H9 (cell line): ENCODE data around the gene ASPN. TPM values are rescaled to one million over a fixed set of nuclear protein-coding genes. Genes with fewer than 3 reads are reported as not detected.

Experiments used
- DNase-seq: peaks from one replicate; pipeline ENCODE4 v3.0.0-alpha.2; 2017
- H2AFZ ChIP-seq: one replicate; pipeline ENCODE4 v1.6.1; 2013; ENCODE audit warnings: mild to moderate bottlenecking, low read length, control low read depth, moderate library complexity
- H2AK5ac ChIP-seq: 2 replicates; pipeline ENCODE4 v1.6.1; 2013; ENCODE audit warnings: low read length, control low read depth, mixed read lengths; ENCODE audit not compliant: insufficient read length
- H2BK120ac ChIP-seq: one replicate; pipeline ENCODE4 v1.6.1; 2013; ENCODE audit warnings: low read depth, mild to moderate bottlenecking, low read length, control low read depth, inconsistent platforms; ENCODE audit not compliant: poor library complexity, severe bottlenecking
- H2BK12ac ChIP-seq: 2 replicates; pipeline ENCODE4 v1.6.1; 2013; ENCODE audit warnings: low read length, control low read depth, mixed read lengths, low read depth; ENCODE audit not compliant: insufficient read length
- H2BK15ac ChIP-seq: 2 replicates; pipeline ENCODE4 v1.6.1; 2013; ENCODE audit warnings: low read depth, low read length, control low read depth
- H2BK20ac ChIP-seq: one replicate; pipeline ENCODE4 v1.6.1; 2013; ENCODE audit warnings: low read depth, mild to moderate bottlenecking, low read length, control low read depth, inconsistent platforms; ENCODE audit not compliant: poor library complexity, severe bottlenecking
- H2BK5ac ChIP-seq: 2 replicates; pipeline ENCODE4 v1.6.1; 2013; ENCODE audit warnings: low read length, control low read depth, mixed read lengths; ENCODE audit not compliant: insufficient read length
- H3K14ac ChIP-seq: 2 replicates; pipeline ENCODE4 v1.6.1; 2013; ENCODE audit warnings: low read length, control low read depth; ENCODE audit not compliant: insufficient read depth
- H3K18ac ChIP-seq: 2 replicates; pipeline ENCODE4 v1.6.1; 2013; ENCODE audit warnings: low read depth, mild to moderate bottlenecking, mixed read lengths, low read length, control low read depth; ENCODE audit not compliant: insufficient read length
- H3K23ac ChIP-seq: 2 replicates; pipeline ENCODE4 v1.6.1; 2013; ENCODE audit warnings: low read length, control low read depth, mixed read lengths, low read depth; ENCODE audit not compliant: insufficient read length
- H3K23me2 ChIP-seq: 2 replicates; pipeline ENCODE4 v1.6.1; 2013; ENCODE audit warnings: low read depth, mild to moderate bottlenecking, mixed read lengths, low read length, control low read depth; ENCODE audit not compliant: insufficient read length, poor library complexity, severe bottlenecking
- H3K27ac ChIP-seq: 2 replicates; pipeline ENCODE4 v1.5.1; 2013; ENCODE audit warnings: low read length, control low read depth, mixed read lengths, low read depth; ENCODE audit not compliant: insufficient read length
- H3K27me3 ChIP-seq: 2 replicates; pipeline ENCODE4 v1.6.1; 2013; ENCODE audit warnings: low read length, control low read depth, inconsistent platforms; ENCODE audit not compliant: insufficient read depth
- H3K4ac ChIP-seq: 2 replicates; pipeline ENCODE4 v1.6.1; 2013; ENCODE audit warnings: low read depth, mild to moderate bottlenecking, control low read depth, inconsistent platforms, low read length, moderate library complexity
- H3K4me1 ChIP-seq: 2 replicates; pipeline ENCODE4 v1.6.1; 2013; ENCODE audit warnings: low read length, control low read depth, inconsistent platforms; ENCODE audit not compliant: insufficient read depth
- H3K4me2 ChIP-seq: 2 replicates; pipeline ENCODE4 v1.6.1; 2013; ENCODE audit warnings: low read length, control low read depth, mixed read lengths; ENCODE audit not compliant: insufficient read length, insufficient read depth
- H3K56ac ChIP-seq: 2 replicates; pipeline ENCODE4 v1.6.1; 2013; ENCODE audit warnings: low read depth, mild to moderate bottlenecking, mixed read lengths, low read length, control low read depth; ENCODE audit not compliant: insufficient read length
- H3K79me1 ChIP-seq: 2 replicates; pipeline ENCODE4 v1.6.1; 2013; ENCODE audit warnings: low read depth, mild to moderate bottlenecking, moderate library complexity, low read length, control low read depth, inconsistent platforms; ENCODE audit not compliant: insufficient read depth, poor library complexity, severe bottlenecking
- H3K79me2 ChIP-seq: 2 replicates; pipeline ENCODE4 v1.6.1; 2013; ENCODE audit warnings: low read length, control low read depth, inconsistent platforms; ENCODE audit not compliant: insufficient read depth
- H3K9ac ChIP-seq: 2 replicates; pipeline ENCODE4 v1.6.1; 2013; ENCODE audit warnings: low read length, control low read depth, mixed read lengths; ENCODE audit not compliant: insufficient read length; ENCODE audit errors: extremely low read depth
- H3K9me3 ChIP-seq: one replicate; pipeline ENCODE4 v1.6.1; 2013; ENCODE audit warnings: low read depth, low read length, inconsistent platforms; ENCODE audit not compliant: control insufficient read depth
- H3T11ph ChIP-seq: one replicate; pipeline ENCODE4 v1.6.1; 2013; ENCODE audit warnings: mild to moderate bottlenecking, low read length, control low read depth, inconsistent platforms
- H4K20me1 ChIP-seq: one replicate; pipeline ENCODE4 v1.6.1; 2013; ENCODE audit not compliant: control insufficient read depth, insufficient read length, insufficient read depth
- H4K5ac ChIP-seq: 2 replicates; pipeline ENCODE4 v1.6.1; 2013; ENCODE audit warnings: low read depth, mild to moderate bottlenecking, mixed read lengths, low read length, control low read depth; ENCODE audit not compliant: insufficient read length
- H4K8ac ChIP-seq: replicated peaks from 2 replicates; pipeline ENCODE4 v1.6.1; 2013; ENCODE audit warnings: low read length, control low read depth, mixed read lengths, low read depth; ENCODE audit not compliant: insufficient read length
- H4K91ac ChIP-seq: 2 replicates; pipeline ENCODE4 v1.6.1; 2013; ENCODE audit warnings: low read depth, mild to moderate bottlenecking, moderate library complexity, mixed read lengths, low read length, control low read depth; ENCODE audit not compliant: insufficient read length
- H3K27ac Mint-ChIP-seq, 3 experiments: 2 replicates in 2 of 3; 3 replicates in 1 of 3; pipeline ENCODE4 v1.8.0; 2020 to 2021; ENCODE audit warnings: mixed read lengths in 3 of 3, mild to moderate bottlenecking in 1 of 3, moderate library complexity in 1 of 3
- H3K27me3 Mint-ChIP-seq: 2 replicates; pipeline ENCODE4 v1.8.0; 2021; ENCODE audit warnings: low read depth, mild to moderate bottlenecking, moderate library complexity, mixed read lengths
- H3K36me3 Mint-ChIP-seq, 3 experiments: 2 replicates in 2 of 3; 3 replicates in 1 of 3; pipeline ENCODE4 v1.8.0; 2020 to 2021; ENCODE audit warnings: low read depth in 3 of 3, mixed read lengths in 3 of 3; ENCODE audit not compliant: insufficient read depth in 1 of 3
- H3K4me1 Mint-ChIP-seq, 2 experiments: 2 replicates each; pipeline ENCODE4 v1.8.0; 2020; ENCODE audit warnings: mixed read lengths in 2 of 2
- H3K4me3 Mint-ChIP-seq, 2 experiments: 2 replicates in 1 of 2; 3 replicates in 1 of 2; pipeline ENCODE4 v1.8.0; 2020 to 2021; ENCODE audit warnings: mild to moderate bottlenecking in 2 of 2, mixed read lengths in 2 of 2, moderate library complexity in 1 of 2
- H3K9me3 Mint-ChIP-seq, 2 experiments: 2 replicates in 1 of 2; 3 replicates in 1 of 2; pipeline ENCODE4 v1.8.0; 2020; ENCODE audit warnings: mild to moderate bottlenecking in 2 of 2, mixed read lengths in 2 of 2, moderate library complexity in 1 of 2
- WGBS: extraction: QIAGEN DNeasy Blood & Tissue Kit; methylation state at CpG from one replicate; pipeline ENCODE4 v1.1.7; 2013; ENCODE audit warnings: missing lambda C conversion rate, low lambda C conversion rate, mixed read lengths; ENCODE audit not compliant: insufficient read length; ENCODE audit errors: extremely low coverage; 5-methylcytosine and 5-hydroxymethylcytosine counted together
- total RNA-seq: library from RNA; stranded (reverse); gene quantifications from 2 replicates; pipeline ENCODE4 v1.2.1, GENCODE V29; 2021
- TF ChIP-seq, protein P1 (sequence below): fragments of 200-600 bp; sonication (generic); conservative IDR thresholded peaks from 3 replicates; pipeline ENCODE4 v1.8.0; 2021; ENCODE audit warnings: antibody characterized with exemption, mild to moderate bottlenecking

Gene ASPN
- total RNA-seq, 1 experiment from 2014 or later = not detected

DNA sequence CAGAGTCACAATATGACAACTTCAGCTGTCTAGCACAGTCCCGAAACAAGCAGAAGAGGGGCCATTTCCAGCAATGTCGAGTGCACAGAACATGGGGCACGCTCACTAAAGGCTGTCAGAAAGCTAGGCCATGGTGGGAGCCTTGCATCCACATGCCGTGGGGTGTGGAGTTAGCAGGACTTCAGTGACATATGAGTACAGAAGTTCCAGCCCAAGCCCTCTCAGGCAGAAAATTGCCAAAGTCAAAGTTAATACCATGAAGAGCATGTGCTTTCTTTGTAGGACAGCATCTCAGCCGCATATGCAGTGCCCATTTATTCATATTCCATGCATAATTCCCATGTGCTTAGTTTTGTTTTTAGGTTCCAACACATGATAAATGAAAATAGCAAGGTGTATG, 26.7 kb upstream of the ASPN start:
- Mint-ChIP-seq H3K4me3 (no peak overlapping the region), H3K27ac (no peak overlapping the region), H3K4me1 (peaks cover 6 to 7% of the 10 kb centered on the region in 2 experiments), H3K9me3 (no peaks in the 10 kb centered on the region), H3K27me3 (no peaks in the 10 kb centered on the region), H3K36me3 (no peaks in the 10 kb centered on the region)
- no peak overlapping the region for H4K8ac ChIP-seq
- no peak overlapping the region for H2BK12ac ChIP-seq
- H3K9me3 ChIP-seq = no peaks in the 10 kb centered on the region
- H3K27ac ChIP-seq = no peak overlapping the region
- H3K23me2 ChIP-seq = no peaks in the 10 kb centered on the region
- no peak overlapping the region for H4K91ac ChIP-seq
- H4K5ac ChIP-seq = no peak overlapping the region
- H2AFZ ChIP-seq = no peak overlapping the region
- no peaks in the 10 kb centered on the region for H4K20me1 ChIP-seq
- H3K9ac ChIP-seq = no peak overlapping the region
- H3K4ac ChIP-seq = no peak overlapping the region
- no peak overlapping the region for H2BK5ac ChIP-seq
- H2BK15ac ChIP-seq = no peak overlapping the region
- no peak overlapping the region for H2AK5ac ChIP-seq
- no peaks in the 10 kb centered on the region for H3K4me1 ChIP-seq
- no peak overlapping the region for H3K56ac ChIP-seq
- H3K4me2 ChIP-seq = no peak overlapping the region
- no CpG with 5 or more reads among the region's 5 CpGs for WGBS
- H3K27me3 ChIP-seq = no peaks in the 10 kb centered on the region
- H3T11ph ChIP-seq = no peak overlapping the region
- H3K79me2 ChIP-seq = no peaks in the 10 kb centered on the region
- no peak overlapping the region for H3K23ac ChIP-seq
- TF ChIP-seq, protein P1, sequence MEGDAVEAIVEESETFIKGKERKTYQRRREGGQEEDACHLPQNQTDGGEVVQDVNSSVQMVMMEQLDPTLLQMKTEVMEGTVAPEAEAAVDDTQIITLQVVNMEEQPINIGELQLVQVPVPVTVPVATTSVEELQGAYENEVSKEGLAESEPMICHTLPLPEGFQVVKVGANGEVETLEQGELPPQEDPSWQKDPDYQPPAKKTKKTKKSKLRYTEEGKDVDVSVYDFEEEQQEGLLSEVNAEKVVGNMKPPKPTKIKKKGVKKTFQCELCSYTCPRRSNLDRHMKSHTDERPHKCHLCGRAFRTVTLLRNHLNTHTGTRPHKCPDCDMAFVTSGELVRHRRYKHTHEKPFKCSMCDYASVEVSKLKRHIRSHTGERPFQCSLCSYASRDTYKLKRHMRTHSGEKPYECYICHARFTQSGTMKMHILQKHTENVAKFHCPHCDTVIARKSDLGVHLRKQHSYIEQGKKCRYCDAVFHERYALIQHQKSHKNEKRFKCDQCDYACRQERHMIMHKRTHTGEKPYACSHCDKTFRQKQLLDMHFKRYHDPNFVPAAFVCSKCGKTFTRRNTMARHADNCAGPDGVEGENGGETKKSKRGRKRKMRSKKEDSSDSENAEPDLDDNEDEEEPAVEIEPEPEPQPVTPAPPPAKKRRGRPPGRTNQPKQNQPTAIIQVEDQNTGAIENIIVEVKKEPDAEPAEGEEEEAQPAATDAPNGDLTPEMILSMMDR = no peak
- no peak overlapping the region for H3K14ac ChIP-seq
- DNase-seq = no peak
- no peak overlapping the region for H2BK120ac ChIP-seq
- no peak overlapping the region for H3K18ac ChIP-seq
- no peaks in the 10 kb centered on the region for H3K79me1 ChIP-seq
- H2BK20ac ChIP-seq = no peak overlapping the region
